GM19324 (cell line): ENCODE measurements around the gene FKRP.
A peak's percentile ranks its signal among the peaks of the same experiment; 100 is the strongest.
"Not testable (repeated sequence)": the region's sequence is repeated elsewhere in the genome, so short reads cannot be mapped to it uniquely, and the experiment has no call there.

ENCODE experiments used
- ATAC-seq: cut with Tn5 transposase; IDR thresholded peaks from one replicate; pipeline ENCODE4 v1.9.1; 2021; ENCODE audit warnings: mild to moderate bottlenecking, moderate library complexity; ENCODE audit not compliant: unreplicated experiment, low FRiP score

The FKRP gene

DNA sequence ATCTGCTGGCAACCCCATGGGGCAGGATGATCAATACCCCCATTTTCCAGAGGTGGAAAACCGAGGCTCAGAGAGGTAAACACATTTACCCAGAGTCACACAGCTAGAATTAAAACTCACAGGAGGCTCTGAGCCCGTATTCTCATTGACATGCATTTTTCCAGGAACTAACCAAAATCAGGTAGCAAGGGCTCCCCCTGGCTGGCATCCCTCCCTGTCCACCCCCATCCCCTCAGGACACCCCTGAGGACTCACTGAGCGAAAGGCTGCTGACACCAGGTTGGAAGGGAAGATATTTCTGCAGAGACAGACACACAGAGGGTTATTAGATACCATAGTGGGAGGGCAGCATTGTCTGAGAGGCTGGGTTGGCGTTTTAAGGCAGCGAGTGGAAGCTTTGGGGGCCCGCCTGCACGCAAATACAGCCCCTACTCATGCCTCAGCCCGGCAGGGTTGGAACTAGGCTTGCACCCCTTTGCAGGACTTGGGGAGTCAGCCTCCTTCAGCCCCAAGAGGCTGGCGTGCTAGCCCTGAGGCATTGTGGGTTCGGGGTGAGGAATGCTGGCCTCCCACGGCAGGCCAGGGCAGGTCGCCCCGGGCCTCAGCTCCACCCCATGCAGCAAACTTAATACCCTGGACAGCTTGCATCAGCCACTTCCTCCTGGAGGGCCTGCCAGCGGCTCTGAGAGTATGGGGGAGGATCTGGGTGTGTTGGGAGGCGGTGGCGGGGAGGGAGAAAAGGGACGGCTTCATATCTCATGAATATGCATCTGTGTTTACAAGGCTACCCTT lies 38.6 kb downstream of the FKRP start:
- no peak for ATAC-seq

DNA sequence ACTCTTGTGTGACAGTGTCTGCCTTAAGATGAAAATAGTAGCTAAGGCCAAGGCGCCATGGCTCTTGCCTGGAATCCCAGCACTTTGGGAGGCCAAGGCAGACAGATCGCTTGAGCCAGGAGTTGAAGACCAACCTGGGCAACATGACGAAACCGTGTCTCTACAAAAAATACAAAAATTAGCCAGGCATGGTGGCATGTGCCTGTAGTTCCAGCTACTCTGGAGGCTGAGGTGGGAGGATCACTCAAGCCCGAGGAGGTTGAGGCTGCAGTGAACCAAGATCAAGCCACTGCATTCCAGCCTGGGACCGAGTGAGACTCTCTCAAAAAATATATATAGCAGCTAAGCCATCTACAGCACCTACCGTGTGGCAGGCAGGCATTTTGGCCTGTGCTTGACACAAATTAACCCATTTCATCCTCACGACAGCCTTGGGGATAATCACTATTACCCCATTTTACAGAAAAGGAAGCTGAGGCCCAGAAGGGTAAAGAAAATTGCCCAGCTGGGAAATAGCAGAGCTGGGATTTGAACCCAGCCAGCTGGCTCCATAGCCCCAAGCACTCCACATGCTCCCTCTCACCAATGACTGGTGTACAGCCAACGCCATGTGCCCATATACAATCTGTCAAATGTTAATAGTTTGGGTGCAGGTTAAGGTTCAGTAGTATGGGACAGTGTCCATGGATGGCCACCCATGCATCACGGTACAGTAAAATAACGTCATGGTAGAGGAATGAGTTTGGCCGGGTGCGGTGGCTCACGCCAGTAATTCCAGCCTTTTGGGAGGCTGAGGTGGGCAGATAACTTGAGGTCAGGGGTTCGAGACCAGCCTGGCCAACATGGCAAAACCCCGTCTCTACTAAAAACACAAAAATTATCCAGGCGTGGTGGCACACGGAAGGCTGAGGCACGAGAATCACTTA lies 39.5 kb downstream of the FKRP start:
- ATAC-seq = no peak

DNA sequence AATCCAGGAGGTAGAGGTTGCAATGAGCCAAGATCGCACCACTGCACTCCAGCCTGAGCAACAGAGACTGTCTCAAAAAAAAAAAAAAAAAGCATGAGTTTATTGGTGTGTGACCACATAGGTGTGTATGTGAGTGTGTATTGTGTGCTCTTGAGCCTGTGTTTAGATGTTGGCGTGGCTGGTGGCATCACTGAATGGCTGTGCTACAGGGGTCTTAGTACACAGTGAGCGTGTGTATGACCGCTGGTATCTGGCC lies 40.1 kb downstream of the FKRP start:
- no peak for ATAC-seq

DNA sequence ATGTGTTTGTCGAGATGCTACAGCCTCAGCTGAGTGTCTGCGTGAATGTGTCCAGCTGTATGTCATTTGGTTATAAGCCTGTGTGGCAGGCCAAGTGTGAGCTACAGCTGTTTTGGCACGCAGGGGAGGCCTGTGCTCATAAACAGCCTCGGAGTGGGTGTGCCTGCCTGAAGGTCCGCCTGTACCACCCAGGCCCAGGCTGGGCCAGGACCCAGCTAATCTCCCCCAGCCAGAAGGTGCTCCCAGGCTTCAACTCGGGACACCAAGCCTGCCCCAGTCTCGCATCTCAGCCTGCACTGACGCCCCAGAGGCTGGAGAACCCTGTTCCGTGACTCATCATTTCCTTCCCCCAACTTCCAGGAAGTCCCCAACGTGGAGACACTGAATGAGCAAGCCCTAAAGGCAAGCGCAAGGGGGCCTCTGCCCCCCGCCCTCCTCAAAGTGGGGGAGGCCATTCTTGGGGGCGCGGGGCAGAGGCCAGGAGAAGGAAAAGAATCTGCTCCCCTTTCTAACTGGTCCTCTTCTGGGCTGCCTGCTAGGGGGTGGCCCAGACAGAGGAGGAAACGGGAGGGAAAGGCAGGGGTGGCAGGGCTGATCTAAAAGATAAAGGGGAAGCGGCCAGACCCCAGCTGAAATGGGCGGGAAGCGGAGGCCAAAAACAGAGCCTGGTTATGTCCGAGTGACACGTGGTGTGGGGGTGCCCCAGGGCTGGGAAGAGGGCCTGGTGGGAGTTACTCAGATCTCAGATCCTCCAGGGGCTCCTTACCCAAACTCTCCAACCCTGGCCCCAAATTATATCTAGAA lies 40.6 kb downstream of the FKRP start:
- ATAC-seq = peak; percentile 36

DNA sequence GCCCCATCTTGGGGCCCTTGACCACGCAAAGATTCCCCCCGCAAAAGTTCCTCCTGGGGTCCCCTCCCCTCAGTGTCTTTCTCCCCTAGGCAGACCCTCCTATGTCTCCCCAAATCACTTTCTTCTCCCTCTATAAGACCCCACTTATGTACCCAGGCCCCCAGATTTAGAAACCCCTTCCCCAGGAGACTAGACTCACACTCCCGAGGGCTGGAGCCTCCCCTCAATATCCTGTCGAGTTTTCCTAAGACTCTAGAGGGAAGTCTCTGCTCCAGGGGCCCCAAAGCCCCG lies 41.1 kb downstream of the FKRP start:
- ATAC-seq = no peak

DNA sequence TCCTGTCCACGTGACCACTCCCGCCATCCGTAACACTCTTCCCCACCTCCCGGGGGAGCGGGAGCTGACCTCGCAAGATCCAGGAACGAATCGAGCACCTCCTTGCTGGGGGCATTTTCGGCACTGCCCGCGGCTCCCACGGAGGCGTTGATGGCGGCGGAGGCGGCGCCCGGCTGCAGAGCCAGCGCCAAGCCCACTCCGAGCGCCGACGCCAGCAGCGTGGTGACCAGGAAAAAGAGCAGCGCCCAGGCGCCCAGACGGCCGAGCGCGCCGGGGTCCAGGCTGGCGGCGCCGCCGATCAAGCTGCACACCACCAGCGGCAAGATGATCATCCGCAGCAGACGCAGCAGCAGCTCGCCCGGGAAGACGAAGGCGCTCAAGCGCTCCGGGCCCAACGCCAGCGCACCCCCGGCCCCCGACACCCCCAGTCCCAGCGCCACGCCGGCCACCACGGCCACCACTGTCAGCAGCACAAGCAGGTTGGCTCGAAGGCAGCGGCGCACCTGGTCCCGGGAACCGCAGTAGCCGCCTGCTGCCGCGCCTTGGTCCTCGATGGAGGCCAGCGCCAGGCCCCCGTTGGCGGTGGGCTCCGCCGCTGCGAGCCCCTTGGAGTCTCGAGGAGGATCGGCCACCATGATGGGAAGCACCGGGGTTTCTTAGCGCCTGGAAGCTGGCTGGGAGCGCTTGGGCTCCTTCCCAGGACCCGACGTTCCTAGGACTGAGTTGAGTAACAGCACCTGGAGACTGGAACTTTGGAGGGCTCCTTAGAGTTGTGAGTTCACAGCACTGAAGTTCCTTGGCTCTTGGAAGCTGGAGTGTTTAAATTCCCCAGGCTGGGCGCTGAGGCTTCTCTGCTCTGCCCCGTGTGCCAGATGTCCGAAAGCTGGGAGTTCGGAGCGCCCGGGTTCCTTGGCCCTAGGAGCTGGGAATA lies 41.7 kb downstream of the FKRP start:
- ATAC-seq = no peak

DNA sequence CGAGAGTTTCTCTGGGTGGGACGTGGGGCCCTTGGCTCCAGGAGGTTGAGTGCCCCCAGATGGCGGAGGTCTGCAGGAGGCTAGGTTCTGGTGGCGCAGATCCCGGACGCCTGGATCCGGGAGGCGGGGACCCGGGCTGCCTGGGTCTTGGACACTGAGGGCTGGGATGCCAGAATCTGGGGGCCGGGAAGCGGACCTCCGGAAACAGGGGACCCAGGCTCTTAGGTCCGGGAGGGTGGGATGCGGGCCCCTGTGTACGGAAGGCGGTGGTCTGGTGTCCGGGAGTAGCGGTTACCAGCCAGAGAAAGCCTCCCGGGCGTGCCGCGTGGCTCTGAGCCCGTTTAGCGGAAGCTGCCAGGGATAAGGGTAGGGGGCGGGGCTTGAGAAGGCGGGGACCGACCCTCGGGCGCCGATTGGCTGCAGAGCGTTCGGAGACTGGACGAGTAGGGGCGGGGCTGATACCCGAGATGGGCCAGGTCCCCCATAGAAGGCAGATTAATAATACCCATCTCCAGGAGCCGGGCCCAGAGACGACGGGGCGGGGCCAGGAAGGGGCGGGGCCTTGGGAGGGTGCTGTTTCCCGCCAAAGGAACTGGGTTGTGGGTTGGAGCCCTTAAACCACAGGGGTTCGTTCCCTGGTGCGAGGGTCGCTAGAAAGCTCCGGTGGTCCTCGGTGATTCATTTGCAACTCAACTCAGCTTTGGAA lies 42.6 kb downstream of the FKRP start, which contains the start of gene SLC1A5:
SLC1A5 (minus strand) TSS at position 333 of the 706 bp plus-strand sequence. CDS start 629 bp downstream, outside the sequence.
- peak; percentile 61 for ATAC-seq

DNA sequence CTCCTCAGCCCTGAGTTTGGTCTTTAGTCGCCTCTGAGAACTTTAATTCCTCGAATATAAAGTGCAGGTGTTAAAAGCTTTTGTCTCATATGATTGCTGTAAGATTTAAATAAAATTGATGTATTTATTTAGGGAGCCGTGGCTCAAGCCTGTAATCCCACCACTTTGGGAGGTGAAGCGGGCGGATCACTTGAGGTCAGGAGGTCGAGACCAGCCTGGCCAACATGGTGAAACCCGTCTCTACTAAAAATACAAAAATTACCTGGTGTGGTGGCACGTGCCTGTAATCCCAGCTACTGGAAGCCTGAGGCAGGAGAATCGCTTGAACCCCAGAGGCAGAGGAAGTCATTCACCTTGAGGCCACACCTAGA lies 43.1 kb downstream of the FKRP start:
- ATAC-seq = no peak

DNA sequence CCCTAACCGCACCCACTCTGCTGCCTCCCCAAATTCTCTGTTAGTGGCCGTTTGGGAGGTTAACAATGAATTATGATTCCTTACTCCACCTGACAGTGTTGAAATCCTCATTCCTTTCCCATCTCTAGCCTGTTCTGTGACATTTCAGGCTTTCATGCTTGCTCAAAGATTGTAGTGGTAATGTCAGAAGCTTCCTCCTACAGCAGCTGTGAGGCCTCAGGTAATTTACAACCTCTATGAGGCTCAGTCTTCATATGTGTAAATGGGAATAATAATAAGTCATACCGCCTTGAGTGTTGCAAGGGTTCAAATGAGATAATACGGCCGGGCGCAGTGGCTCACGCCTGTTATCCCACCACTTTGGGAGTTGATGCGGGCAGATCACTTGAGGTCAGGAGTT lies 43.5 kb downstream of the FKRP start:
- ATAC-seq = no peak

DNA sequence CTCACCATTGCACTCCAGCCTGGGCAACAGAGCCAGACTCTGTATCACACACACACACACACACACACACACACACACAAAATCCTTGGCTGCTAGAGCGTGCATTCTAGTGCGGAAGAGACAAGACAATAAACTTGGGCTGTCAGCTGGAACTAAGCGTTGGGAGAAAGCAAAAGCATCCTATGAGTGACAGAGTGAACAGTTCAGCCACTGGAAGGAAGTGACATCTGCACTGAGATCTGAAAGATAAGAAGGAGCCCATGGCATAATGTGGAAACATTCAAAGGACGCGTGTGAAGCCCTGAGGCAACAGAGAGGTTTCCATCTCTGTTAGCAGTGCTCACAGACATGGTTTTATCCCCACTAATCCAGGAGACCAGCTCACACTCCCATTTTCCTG lies 46.1 kb downstream of the FKRP start:
- ATAC-seq = no peak

DNA sequence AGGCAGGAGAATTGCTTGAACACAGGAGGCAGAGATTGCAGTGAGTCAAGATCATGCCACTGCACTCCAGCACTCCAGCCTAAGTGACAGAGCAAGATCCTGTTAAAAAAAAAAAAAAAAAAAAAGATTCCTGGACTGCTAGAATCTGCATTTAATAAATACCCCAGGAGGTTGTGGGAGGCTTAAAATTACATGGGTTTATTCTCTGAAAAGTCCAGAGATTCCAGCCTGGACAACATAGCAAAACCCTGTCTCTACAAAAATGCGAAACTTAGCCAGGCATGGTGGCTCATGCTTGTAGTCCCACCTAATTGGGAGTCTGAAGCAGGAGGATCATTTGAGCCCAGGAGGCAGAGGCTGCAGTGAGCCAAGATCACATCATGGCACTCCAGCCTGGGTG lies 52.0 kb downstream of the FKRP start:
- no peak for ATAC-seq

DNA sequence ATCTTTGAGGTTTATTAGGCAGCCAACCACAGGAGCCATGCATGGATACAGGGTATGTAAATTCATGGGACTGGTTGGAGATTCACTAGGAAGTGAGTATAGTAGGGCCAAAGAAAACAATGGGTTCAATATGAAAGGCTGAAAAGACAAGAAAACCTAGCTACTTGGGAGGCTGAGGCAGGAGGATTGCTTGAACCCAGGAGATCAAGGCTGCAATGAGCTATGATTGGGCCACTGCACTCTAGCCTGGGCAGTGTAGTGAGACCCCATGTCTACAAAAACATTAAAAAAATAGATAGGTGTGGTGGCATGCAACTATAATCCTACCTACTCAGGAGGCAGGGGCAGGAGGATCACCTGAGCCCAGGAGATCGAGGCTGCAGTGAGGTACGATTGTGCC lies 52.9 kb downstream of the FKRP start:
- ATAC-seq = no peak

DNA sequence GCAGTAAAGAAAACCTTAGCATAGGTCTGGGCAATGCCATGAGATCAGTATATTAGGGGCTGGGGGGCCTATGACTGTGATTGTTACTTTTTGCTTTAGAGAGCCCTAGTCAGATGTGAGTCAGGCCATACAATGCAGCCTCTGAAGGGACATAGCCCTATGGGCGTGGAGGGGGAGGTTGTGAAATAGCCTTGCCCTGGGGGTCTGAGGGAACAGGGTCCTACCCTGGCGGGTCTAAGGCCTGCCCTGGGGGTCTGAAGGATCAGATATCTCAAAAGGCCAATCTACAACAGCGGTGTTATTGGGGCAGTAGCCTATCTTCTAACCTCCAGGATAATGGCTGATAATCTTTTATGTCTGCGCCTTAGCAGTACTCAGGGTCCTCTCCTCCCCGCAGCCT lies 56.3 kb downstream of the FKRP start:
- no peak for ATAC-seq

DNA sequence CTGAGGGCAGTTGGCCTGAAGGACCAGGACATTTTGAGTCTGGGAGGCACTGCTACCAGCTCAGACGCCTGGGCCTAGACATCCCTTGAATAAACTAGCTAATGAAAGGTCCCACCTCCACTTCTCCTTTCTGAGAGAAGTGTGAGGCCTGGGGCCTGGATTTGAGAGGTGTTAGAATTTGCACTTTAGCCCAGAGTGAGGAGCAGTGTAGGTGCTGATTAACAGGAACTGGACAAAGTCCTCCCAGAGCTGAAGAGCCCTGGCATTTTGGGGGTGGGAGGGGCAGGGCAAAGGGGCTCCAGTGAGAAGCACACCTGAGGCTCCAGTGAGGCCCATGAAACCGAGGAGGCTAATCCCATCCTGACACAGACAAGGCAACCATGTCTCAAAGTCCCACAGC lies 57.7 kb downstream of the FKRP start:
- ATAC-seq = no peak

DNA sequence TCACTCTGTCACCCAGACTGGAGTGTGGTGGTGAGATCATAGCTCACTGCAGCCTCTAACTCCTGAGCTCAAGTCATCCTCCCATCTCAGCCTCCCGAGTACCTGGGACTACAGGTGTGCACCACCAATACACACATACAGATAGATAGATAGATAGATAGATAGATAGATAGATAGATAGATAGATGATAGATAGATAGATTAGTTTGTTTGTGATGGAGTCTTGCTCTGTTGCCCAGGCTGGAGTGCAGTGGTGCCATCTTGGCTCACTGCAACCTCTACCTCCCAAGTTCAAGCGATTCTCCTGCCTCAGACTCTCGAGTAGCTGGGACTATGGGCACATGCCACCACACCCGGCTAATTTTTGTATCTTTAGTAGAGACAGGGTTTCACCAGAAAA lies 58.6 kb downstream of the FKRP start:
- ATAC-seq = not testable (repeated sequence)

DNA sequence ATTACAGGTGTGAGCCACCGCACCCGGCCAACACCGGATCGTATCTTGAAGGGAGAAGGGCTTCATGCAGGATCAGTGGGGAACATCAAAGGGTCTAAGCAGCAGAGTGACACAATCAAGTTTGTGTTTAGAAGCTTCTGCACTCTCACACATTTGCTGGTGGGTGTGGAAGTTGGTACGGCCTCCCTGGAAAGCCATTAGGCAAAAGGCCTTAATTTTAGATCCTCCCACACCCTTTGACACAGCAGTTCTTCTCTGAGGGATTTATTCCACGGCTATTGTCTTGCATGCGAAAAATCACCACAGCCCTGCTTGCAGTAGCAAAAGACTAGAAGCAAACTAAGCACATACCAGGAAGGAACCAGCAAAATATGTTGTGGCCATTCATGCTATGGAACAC lies 60.8 kb downstream of the FKRP start:
- ATAC-seq = no peak
